Activated B cell treated with CpG ODN at 0.5 μM for 24 hours (primary cell): ENCODE results near the gene KLHL8. TPM values are rescaled to one million over a fixed set of nuclear protein-coding genes. Genes with fewer than 3 reads are reported as not detected.

Experiments used
- ATAC-seq: fragments of 200-7000 bp; cut with Tn5 transposase; one replicate; pipeline ENCODE4 v1.10.0; 2021; ENCODE audit warnings: low read depth, mild to moderate bottlenecking, moderate library complexity
- CTCF ChIA-PET: fragments of 350-600 bp; sonication (Branson Sonifier 250); formaldehyde crosslinking; loops from one replicate; lab custom pipeline; 2021; ENCODE audit warnings: antibody characterized with exemption; lab: Charles Lee
- POLR2A ChIA-PET: fragments of 350-600 bp; sonication (Branson Sonifier 250); formaldehyde crosslinking; loops from one replicate; lab custom pipeline; 2021; ENCODE audit warnings: antibody characterized with exemption; lab: Charles Lee
- DNase-seq: peaks from one replicate; pipeline ENCODE4 v3.0.0; 2022
- H3K27ac Mint-ChIP-seq: one replicate; pipeline ENCODE4 v1.8.0; 2020; ENCODE audit warnings: mixed read lengths
- H3K27me3 Mint-ChIP-seq: one replicate; pipeline ENCODE4 v1.8.0; 2021; ENCODE audit warnings: mixed read lengths
- H3K36me3 Mint-ChIP-seq: one replicate; pipeline ENCODE4 v1.8.0; 2021; ENCODE audit warnings: low read depth, mixed read lengths
- H3K4me1 Mint-ChIP-seq: one replicate; pipeline ENCODE4 v1.8.0; 2021; ENCODE audit warnings: mixed read lengths
- H3K4me3 Mint-ChIP-seq: one replicate; pipeline ENCODE4 v1.8.0; 2020; ENCODE audit warnings: mild to moderate bottlenecking, mixed read lengths
- H3K9me3 Mint-ChIP-seq: one replicate; pipeline ENCODE4 v1.8.0; 2020; ENCODE audit warnings: mixed read lengths
- CTCF ChIP-seq: fragments of 200-600 bp; IDR thresholded peaks from one replicate; pipeline ENCODE4 v1.8.0; 2022; ENCODE audit warnings: antibody characterized with exemption, mild to moderate bottlenecking
- intact Hi-C: fragments of 100-400 bp; cut with micrococcal nuclease; formaldehyde crosslinking; loops from one replicate; pipeline ENCODE4 v1.15.1; 2024
- total RNA-seq: library from RNA; stranded (reverse); gene quantifications from 2 replicates; pipeline ENCODE4 v1.2.3, GENCODE V29; 2022

Gene KLHL8
- total RNA-seq, 1 donor from 2014 or later, result 12.6 TPM

GRCh38 chr4:87239821-87240220 lies 19.4 kb upstream of the KLHL8 start:
- CTCF ChIA-PET, result no interaction called here
- no peak for TF ChIP-seq CTCF
- Mint-ChIP-seq H3K36me3 (no peaks in the 10 kb centered on the region), H3K4me1 (peaks cover 3% of the 10 kb centered on the region), H3K27ac (no peak overlapping the region), H3K4me3 (no peak overlapping the region), H3K9me3 (peaks cover 16% of the 10 kb centered on the region), H3K27me3 (peaks cover 6% of the 10 kb centered on the region)
- POLR2A ChIA-PET, result no interaction called here
- DNase-seq, result no peak
- intact Hi-C loops, result loop anchor here (5.0 kb wide), 1 partner anchor 148 kb away; no protein-coding TSS in a partner anchor
- no peak for ATAC-seq

GRCh38 chr4:87239194-87239593 lies 18.8 kb upstream of the KLHL8 start:
- H3K27ac Mint-ChIP-seq, result no peak overlapping the region
- peaks cover 2% of the 10 kb centered on the region for H3K27me3 Mint-ChIP-seq
- TF ChIP-seq CTCF, result no peak
- ChIA-PET POLR2A (no interaction called here), CTCF (no interaction called here)
- intact Hi-C loops, result loop anchor here (5.0 kb wide), 1 partner anchor 147 kb away; no protein-coding TSS in a partner anchor
- ATAC-seq, result no peak
- DNase-seq, result no peak
- H3K4me3 Mint-ChIP-seq, result no peak overlapping the region
- H3K9me3 Mint-ChIP-seq, result peaks cover 10% of the 10 kb centered on the region
- H3K4me1 Mint-ChIP-seq, result peaks cover 3% of the 10 kb centered on the region
- H3K36me3 Mint-ChIP-seq, result no peaks in the 10 kb centered on the region

GRCh38 chr4:87236861-87237260 lies 16.4 kb upstream of the KLHL8 start:
- H3K4me3 Mint-ChIP-seq, result no peak overlapping the region
- intact Hi-C loops, result loop anchor here (5.0 kb wide), 1 partner anchor 145 kb away; no protein-coding TSS in a partner anchor
- POLR2A ChIA-PET, result no interaction called here

GRCh38 chr4:87235020-87235671 lies 14.7 kb upstream of the KLHL8 start:
- Mint-ChIP-seq H3K27me3 (peaks cover 1% of the 10 kb centered on the region), H3K4me3 (peak overlapping the region; percentile 80), H3K27ac (no peak overlapping the region), H3K9me3 (no peaks in the 10 kb centered on the region), H3K4me1 (peaks cover 3% of the 10 kb centered on the region), H3K36me3 (no peaks in the 10 kb centered on the region)
- DNase-seq (no peak), ATAC-seq (no peak)
- ChIA-PET CTCF (interaction anchor here (0.9 to 2.5 kb wide), 10 partner anchors 11 to 736 kb away, joined by 3 to 43 read pairs (median 6); partner anchors contain the start of gene KLHL8), POLR2A (interaction anchor here (0.5 to 1.6 kb wide), 3 partner anchors 15 to 1228 kb away, joined by 4 to 9 read pairs (median 5); partner anchors contain the start of gene KLHL8)
- intact Hi-C loops, result loop anchor here (1.0 to 5.0 kb wide), 6 partner anchors 15 to 739 kb away; partner anchors contain the start of gene KLHL8
- no peak for TF ChIP-seq CTCF

More at GRCh38 chr4:87236861-87237260, 16.4 kb upstream of the KLHL8 start:
- Mint-ChIP-seq H3K36me3 (no peaks in the 10 kb centered on the region), H3K4me1 (peaks cover 3% of the 10 kb centered on the region), H3K27ac (no peak overlapping the region), H3K9me3 (no peaks in the 10 kb centered on the region), H3K27me3 (peaks cover 2% of the 10 kb centered on the region)
- DNase-seq (no peak), ATAC-seq (no peak)
- CTCF ChIA-PET, result interaction anchor here (2.4 kb wide), 1 partner anchor 86 kb away, joined by 18 read pairs; no protein-coding TSS in a partner anchor
- TF ChIP-seq CTCF, result no peak

- no peak for DNase-seq
- no peak overlapping the region for H3K4me3 Mint-ChIP-seq
- ATAC-seq, result no peak
- CTCF ChIA-PET, result no interaction called here
- no peak for TF ChIP-seq CTCF
- no peaks in the 10 kb centered on the region for H3K36me3 Mint-ChIP-seq
- no peaks in the 10 kb centered on the region for H3K9me3 Mint-ChIP-seq
- POLR2A ChIA-PET, result no interaction called here
- H3K27ac Mint-ChIP-seq, result no peak overlapping the region
- intact Hi-C loops, result no loop called here
- peaks cover 3% of the 10 kb centered on the region for H3K4me1 Mint-ChIP-seq
- peaks cover 1% of the 10 kb centered on the region for H3K27me3 Mint-ChIP-seq
Observed at GRCh38 chr4:87232216-87232615, 11.8 kb upstream of the KLHL8 start.
